ENCODE results near the gene C9orf43. TPM values are rescaled to one million over a fixed set of nuclear protein-coding genes. Genes with fewer than 3 reads are reported as not detected.
"Not testable (repeated sequence)": the region's sequence is repeated elsewhere in the genome, so short reads cannot be mapped to it uniquely, and the experiment has no call there.

The C9orf43 gene
- total RNA-seq, 1 donor from 2014 or later: not detected

- no peak for DNase-seq (ENCODE audit: low spot score in 2 of 2)
- no peak overlapping the region for H3K4me3 ChIP-seq
- no peaks in the 10 kb centered on the region for H3K9me3 ChIP-seq
- peaks cover 6 to 8% of the 10 kb centered on the region in 2 donors for H3K4me1 ChIP-seq
- TF ChIP-seq CTCF (IDR thresholded peaks at IDR 0.05): no peak
- intact Hi-C loops (cut with DNase I): no loop called here
- no peaks in the 10 kb centered on the region for H3K27me3 ChIP-seq
- H3K36me3 ChIP-seq: peaks cover 9 to 19% of the 10 kb centered on the region in 2 donors
- no peak overlapping the region for H3K27ac ChIP-seq
Measured at GRCh38 chr9:113373676-113374392, 36.7 kb upstream of the C9orf43 start.

- Histone ChIP-seq H3K36me3 (peaks cover 9 to 19% of the 10 kb centered on the region in 2 donors), H3K27ac (no peak overlapping the region), H3K4me3 (peak overlapping the region; percentile 70 to 88), H3K9me3 (no peaks in the 10 kb centered on the region), H3K27me3 (no peaks in the 10 kb centered on the region), H3K4me1 (peaks cover 6 to 8% of the 10 kb centered on the region in 2 donors)
- intact Hi-C loops (cut with DNase I): loop anchor here (2.0 to 5.0 kb wide), 2 partner anchors 25 to 33 kb away; partner anchors contain the start of genes ALAD and WDR31
- no peak for DNase-seq (ENCODE audit: low spot score in 2 of 2)
- no peak for TF ChIP-seq CTCF (IDR thresholded peaks at IDR 0.05)
Measured at GRCh38 chr9:113375057-113376023, 35.2 kb upstream of the C9orf43 start.

DNA sequence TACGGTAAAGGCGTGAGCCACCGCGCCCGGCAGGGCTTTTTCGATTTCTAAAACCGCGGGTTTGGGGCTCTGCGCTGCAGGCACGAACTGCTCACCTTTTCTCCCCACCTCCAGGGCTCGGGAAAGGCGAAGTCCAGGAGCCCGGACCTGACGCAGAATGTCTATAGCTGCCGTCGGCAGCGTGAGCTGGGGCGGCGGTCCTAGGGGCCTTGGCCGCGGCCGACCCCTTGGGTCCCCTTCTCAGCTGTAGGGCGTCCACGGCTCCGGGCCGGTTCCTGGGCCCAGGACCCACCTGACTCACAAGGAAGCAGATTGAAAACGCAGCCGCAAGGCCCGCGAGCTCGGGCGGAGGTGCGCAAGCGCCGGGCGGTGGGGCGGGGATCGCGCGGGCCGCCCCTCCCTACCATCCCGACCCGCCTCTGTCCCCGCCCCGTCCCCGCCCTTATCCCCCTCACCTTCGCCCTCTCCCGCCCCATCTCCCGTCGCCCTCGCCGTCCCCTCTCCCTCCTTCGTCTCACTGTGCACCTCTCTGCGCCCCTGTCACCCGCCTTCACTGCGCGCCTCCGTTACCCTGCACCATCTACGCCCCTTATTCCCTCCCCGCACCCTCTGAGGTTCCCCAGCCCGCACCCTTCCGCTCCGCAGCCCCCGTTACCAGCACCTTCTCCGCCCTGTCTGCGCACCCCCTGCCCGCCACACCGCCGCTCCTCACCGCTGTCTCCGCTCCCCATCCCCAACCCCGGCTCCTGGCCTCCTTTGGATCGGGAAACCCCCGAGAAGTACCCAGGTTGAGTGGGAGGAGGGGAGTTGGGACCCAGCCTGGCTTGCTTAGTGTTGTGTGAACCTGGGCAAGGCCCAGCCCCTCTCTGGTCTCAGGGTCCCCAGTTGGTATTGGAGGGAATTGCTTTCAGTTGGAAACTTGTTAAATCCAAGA lies 33.6 kb upstream of the C9orf43 start, which contains the start of gene HDHD3:
Gene HDHD3 (minus strand): TSS at position 353 of the 934 bp plus-strand sequence. CDS start 2,632 bp downstream, outside the sequence.
- Histone ChIP-seq H3K9me3 (no peaks in the 10 kb centered on the region), H3K4me1 (peaks cover 6 to 8% of the 10 kb centered on the region in 2 donors), H3K27me3 (no peaks in the 10 kb centered on the region), H3K4me3 (peak within 1 kb of the TSS; percentile 70 to 88), H3K27ac (peak within 1 kb of the TSS; percentile 68 to 75), H3K36me3 (peaks cover 9 to 19% of the 10 kb centered on the region in 2 donors)
- intact Hi-C loops (cut with DNase I): loop anchor here (2.0 to 5.0 kb wide), 2 partner anchors 24 to 35 kb away; partner anchors contain the start of genes ALAD and WDR31
- no peak for TF ChIP-seq CTCF (IDR thresholded peaks at IDR 0.05)
- DNase-seq (ENCODE audit: low spot score in 2 of 2): peak; percentile 24 to 91

DNA sequence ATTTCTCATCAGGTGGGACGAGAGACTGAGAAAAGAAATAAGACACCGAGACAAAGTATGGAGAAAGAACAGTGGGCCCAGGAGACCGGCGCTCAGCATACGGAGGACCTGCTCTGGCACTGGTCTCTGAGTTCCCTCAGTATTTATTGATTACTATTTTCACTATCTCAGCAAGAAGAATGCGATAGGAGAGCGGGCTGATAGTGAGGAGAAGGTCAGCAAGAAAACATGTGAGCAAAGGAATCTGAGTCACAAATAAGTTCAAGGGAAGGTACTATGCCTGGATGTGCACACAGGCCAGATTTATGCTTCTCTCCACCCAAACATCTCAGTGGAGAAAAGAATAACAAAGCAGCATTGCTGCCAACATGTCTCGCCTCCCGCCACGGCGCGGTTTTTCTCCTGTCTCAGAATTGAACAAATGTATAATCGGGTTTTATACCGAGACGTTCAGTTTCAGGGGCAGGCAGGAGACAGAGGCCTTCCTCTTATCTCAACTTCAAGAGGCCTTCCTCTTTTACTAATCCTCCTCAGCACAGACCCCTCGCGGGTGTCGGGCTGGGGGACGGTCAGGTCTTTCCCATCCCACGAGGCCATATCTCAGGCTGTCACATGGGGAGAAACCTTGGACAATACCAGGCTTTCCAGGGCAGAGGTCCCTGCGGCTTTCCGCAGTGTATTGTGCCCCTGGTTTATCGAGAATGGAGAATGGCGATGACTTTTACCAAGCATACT lies 31.3 kb upstream of the C9orf43 start:
- H3K4me1 ChIP-seq; H3K4me3 ChIP-seq; H3K27ac ChIP-seq; DNase-seq (ENCODE audit: low spot score in 2 of 2); H3K36me3 ChIP-seq; H3K9me3 ChIP-seq; H3K27me3 ChIP-seq: not testable (repeated sequence)
- intact Hi-C loops (cut with DNase I): loop anchor here (5.0 kb wide), 1 partner anchor 37 kb away; the partner anchor contains the start of gene WDR31

DNA sequence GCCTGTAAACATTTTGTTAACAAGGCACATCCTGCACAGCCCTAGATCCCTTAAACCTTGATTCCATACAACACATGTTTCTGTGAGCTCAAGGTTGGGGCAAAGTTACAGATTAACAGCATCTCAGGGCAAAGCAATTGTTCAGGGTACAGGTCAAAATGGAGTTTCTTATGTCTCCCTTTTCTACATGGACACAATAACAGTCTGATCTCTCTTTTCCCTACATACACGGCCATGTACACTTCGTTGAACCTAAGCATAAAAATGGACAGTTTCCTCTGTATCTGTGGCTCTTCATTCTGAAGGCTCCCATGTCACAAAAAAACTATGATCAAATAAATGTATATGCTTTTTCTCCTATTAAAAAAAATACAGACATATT lies 30.7 kb upstream of the C9orf43 start:
- H3K27me3 ChIP-seq; H3K4me1 ChIP-seq; H3K36me3 ChIP-seq; H3K9me3 ChIP-seq; H3K27ac ChIP-seq; H3K4me3 ChIP-seq; DNase-seq (ENCODE audit: low spot score in 2 of 2): not testable (repeated sequence)
- intact Hi-C loops (cut with DNase I): loop anchor here (5.0 kb wide), 1 partner anchor 38 kb away; the partner anchor contains the start of gene WDR31

All from ascending aorta (tissue), 2 donors.